Measurements from ENCODE around the gene ALG13.

Gene ALG13

GRCh38 chrX:111719426-111720210 is 38.6 kb downstream of the ALG13 start:
- TF ChIP-seq TAF1 (IDR thresholded peaks at IDR 0.05; ENCODE audit: low read depth) (no peak), RAD21 (IDR thresholded peaks at IDR 0.05; ENCODE audit: low read depth) (0 out of 2 replicates have a peak, but pooled peaks have one; percentile 13)

DNA sequence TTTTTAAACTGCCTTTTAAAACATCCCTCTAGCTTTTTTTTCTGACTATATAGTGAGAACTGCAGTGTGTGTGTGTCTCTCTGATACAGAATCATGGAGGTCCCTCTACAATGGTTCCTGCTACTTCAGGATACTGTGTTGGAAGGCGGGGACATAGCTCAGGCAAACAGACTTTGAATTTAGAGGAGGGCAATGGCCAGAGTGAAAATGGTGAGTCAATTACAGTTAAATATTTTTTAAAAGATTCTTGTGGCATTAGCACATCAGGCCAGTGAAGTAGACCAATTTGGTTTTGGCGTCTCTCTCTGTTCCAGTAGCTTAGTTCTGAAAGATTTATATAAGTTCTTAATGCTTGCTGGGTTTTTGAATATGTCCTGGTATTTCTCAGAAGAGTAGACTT is 47.1 kb downstream of the ALG13 start:
- no peak for TF ChIP-seq ZBTB7A (IDR thresholded peaks at IDR 0.05; ENCODE audit: low read depth)
- no peak for TF ChIP-seq YY1 (IDR thresholded peaks at IDR 0.05; ENCODE audit: low read depth)
- TF ChIP-seq, protein P1, sequence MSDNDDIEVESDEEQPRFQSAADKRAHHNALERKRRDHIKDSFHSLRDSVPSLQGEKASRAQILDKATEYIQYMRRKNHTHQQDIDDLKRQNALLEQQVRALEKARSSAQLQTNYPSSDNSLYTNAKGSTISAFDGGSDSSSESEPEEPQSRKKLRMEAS (IDR thresholded peaks at IDR 0.05) = no peak
- TF ChIP-seq NFIC (IDR thresholded peaks at IDR 0.05) = no peak
- TF ChIP-seq CREB1 (IDR thresholded peaks at IDR 0.05; ENCODE audit: low read depth) = no peak
- TF ChIP-seq EGR1 (IDR thresholded peaks at IDR 0.05) = no peak
- TF ChIP-seq FOXM1 (IDR thresholded peaks at IDR 0.05; ENCODE audit: borderline replicate concordance, low read depth) = no peak
- no peak for TF ChIP-seq RAD21 (IDR thresholded peaks at IDR 0.05; ENCODE audit: low read depth)
- no peak for TF ChIP-seq REST (IDR thresholded peaks at IDR 0.05; ENCODE audit: low read depth)
- no peak for TF ChIP-seq CEBPB (IDR thresholded peaks at IDR 0.05)
- no peak for TF ChIP-seq TEAD4 (IDR thresholded peaks at IDR 0.05)
- no peak for TF ChIP-seq EP300 (IDR thresholded peaks at IDR 0.05; ENCODE audit: borderline replicate concordance)
- no peak for TF ChIP-seq USF1 (IDR thresholded peaks at IDR 0.05)
- TF ChIP-seq TAF1 (IDR thresholded peaks at IDR 0.05; ENCODE audit: low read depth) = no peak
- TF ChIP-seq TCF12 (IDR thresholded peaks at IDR 0.05; ENCODE audit: low read depth) = no peak

DNA sequence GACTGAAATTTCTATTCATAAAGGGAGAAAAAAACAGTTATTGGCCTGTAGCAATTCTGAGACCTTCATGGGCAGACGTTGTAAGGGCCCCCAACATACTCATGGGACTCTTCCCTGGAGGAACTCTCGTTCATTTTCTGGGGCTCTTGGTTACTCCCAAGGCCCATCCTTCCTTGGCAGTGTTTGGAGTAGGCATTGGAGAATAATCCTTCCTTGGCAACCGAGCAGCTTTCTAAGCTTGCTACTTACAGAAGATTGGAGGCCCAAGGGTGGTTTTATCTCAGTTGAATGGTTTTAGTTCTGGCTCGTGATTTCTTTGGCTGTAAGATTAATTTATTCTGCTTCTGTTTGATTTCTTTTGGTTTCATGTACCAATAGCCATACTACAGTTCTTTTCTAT is 50.4 kb downstream of the ALG13 start:
- no peak for TF ChIP-seq CREB1 (IDR thresholded peaks at IDR 0.05; ENCODE audit: low read depth)
- no peak for TF ChIP-seq RAD21 (IDR thresholded peaks at IDR 0.05; ENCODE audit: low read depth)
- TF ChIP-seq NFIC (IDR thresholded peaks at IDR 0.05) = no peak
- no peak for TF ChIP-seq REST (IDR thresholded peaks at IDR 0.05; ENCODE audit: low read depth)
- no peak for TF ChIP-seq TCF12 (IDR thresholded peaks at IDR 0.05; ENCODE audit: low read depth)
- TF ChIP-seq TEAD4 (IDR thresholded peaks at IDR 0.05) = no peak
- no peak for TF ChIP-seq TAF1 (IDR thresholded peaks at IDR 0.05; ENCODE audit: low read depth)
- TF ChIP-seq, protein P1 (IDR thresholded peaks at IDR 0.05) = no peak
- TF ChIP-seq ZBTB7A (IDR thresholded peaks at IDR 0.05; ENCODE audit: low read depth) = no peak
- no peak for TF ChIP-seq USF1 (IDR thresholded peaks at IDR 0.05)

- no peak for TF ChIP-seq TAF1 (IDR thresholded peaks at IDR 0.05; ENCODE audit: low read depth)
- TF ChIP-seq EP300 (IDR thresholded peaks at IDR 0.05; ENCODE audit: borderline replicate concordance) = no peak
- TF ChIP-seq CREB1 (IDR thresholded peaks at IDR 0.05; ENCODE audit: low read depth) = no peak
- no peak for TF ChIP-seq REST (IDR thresholded peaks at IDR 0.05; ENCODE audit: low read depth)
- no peak for TF ChIP-seq CEBPB (IDR thresholded peaks at IDR 0.05)
- TF ChIP-seq TCF12 (IDR thresholded peaks at IDR 0.05; ENCODE audit: low read depth) = no peak
- TF ChIP-seq FOXM1 (IDR thresholded peaks at IDR 0.05; ENCODE audit: borderline replicate concordance, low read depth) = no peak
- no peak for TF ChIP-seq EGR1 (IDR thresholded peaks at IDR 0.05)
- TF ChIP-seq YY1 (IDR thresholded peaks at IDR 0.05; ENCODE audit: low read depth) = no peak
- TF ChIP-seq ZBTB7A (IDR thresholded peaks at IDR 0.05; ENCODE audit: low read depth) = no peak
- TF ChIP-seq, protein P1 (IDR thresholded peaks at IDR 0.05) = no peak
- TF ChIP-seq USF1 (IDR thresholded peaks at IDR 0.05) = no peak
- TF ChIP-seq NFIC (IDR thresholded peaks at IDR 0.05) = no peak
- TF ChIP-seq TEAD4 (IDR thresholded peaks at IDR 0.05) = no peak
These were observed 55.6 kb downstream of the ALG13 start for GRCh38 chrX:111736571-111736970.

Measured in Ishikawa (cell line).